HFF-Myc (cell line): ENCODE data around the gene OR1F1.

Source experiments
- DNase-seq: peaks from one replicate; pipeline ENCODE4 v3.0.0-alpha.2; 2011; ENCODE audit warnings: low read depth; ENCODE audit errors: extremely low read depth
- H3K4me3 ChIP-seq: replicated peaks from 2 replicates; pipeline ENCODE4 v1.5.1; 2011; ENCODE audit warnings: low read depth, mild to moderate bottlenecking, control low read depth, low read length
- TF ChIP-seq, protein P1 (sequence below): IDR thresholded peaks from 2 replicates; pipeline ENCODE4 v1.5.1; 2012; ENCODE audit warnings: mild to moderate bottlenecking, low read depth, low read length, control low read depth; ENCODE audit errors: missing control alignments

OR1F1 gene

DNA sequence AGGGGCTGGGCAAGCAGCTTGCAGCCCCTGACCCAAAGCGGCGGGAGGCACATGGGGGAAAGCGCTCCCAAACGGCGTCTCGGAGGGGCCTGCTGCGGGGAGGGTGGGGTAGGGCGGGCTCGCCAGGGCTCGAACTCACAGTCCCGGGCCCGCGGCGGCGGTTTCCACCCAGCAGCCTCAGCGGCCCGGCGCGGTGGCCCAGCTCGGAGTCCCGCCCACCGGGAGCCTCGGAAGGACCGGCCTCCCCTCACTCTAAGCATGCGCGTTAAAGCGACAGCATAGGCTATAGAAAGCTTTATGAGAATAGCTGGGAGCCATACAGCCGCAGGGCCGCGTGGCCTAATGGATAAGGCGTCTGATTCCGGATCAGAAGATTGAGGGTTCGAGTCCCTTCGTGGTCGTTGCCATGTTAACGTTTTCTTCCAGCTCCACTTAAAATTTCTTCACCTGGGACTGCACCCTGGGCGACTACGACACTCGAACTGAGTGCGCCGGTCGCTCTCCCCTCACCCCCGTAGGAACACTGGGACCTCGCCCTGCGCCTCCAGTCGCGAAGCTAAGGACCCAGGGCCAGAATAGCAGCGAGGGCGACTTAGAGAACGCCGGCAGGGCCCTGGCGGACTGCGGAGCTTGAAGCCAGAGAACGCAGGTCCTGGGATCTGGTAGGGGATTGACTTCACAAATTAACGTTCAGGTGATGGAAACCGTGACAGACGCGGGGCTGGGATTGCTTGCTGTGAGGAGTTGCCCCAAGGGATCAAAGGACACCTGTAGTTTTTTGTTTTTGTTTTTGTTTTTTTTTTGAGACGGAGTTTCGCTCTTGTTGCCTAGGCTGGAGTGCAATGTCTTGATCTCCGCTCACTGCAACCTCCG lies 37.4 kb upstream of the OR1F1 start:
- TF ChIP-seq, protein P1, sequence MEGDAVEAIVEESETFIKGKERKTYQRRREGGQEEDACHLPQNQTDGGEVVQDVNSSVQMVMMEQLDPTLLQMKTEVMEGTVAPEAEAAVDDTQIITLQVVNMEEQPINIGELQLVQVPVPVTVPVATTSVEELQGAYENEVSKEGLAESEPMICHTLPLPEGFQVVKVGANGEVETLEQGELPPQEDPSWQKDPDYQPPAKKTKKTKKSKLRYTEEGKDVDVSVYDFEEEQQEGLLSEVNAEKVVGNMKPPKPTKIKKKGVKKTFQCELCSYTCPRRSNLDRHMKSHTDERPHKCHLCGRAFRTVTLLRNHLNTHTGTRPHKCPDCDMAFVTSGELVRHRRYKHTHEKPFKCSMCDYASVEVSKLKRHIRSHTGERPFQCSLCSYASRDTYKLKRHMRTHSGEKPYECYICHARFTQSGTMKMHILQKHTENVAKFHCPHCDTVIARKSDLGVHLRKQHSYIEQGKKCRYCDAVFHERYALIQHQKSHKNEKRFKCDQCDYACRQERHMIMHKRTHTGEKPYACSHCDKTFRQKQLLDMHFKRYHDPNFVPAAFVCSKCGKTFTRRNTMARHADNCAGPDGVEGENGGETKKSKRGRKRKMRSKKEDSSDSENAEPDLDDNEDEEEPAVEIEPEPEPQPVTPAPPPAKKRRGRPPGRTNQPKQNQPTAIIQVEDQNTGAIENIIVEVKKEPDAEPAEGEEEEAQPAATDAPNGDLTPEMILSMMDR, result no peak
- peak; percentile 90 for DNase-seq

DNA sequence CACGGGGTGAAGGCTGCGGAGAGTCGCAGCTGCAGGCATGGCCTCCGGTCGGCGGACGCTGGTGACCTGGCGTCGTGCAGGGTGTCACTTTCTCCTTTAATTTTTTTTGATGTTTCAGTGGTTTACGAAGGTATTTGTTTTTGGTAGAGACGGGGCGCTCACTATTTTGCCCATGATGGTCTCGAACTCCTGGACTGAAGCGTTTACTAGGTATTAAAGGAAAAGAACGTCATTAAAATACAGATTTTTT lies 36.1 kb upstream of the OR1F1 start:
- peak overlapping the region; percentile 45 for H3K4me3 ChIP-seq
- TF ChIP-seq, protein P1, result no peak
- no peak for DNase-seq

More for the DNA sequence above, 37.4 kb upstream of the OR1F1 start:
- H3K4me3 ChIP-seq, result peak overlapping the region; percentile 58

DNA sequence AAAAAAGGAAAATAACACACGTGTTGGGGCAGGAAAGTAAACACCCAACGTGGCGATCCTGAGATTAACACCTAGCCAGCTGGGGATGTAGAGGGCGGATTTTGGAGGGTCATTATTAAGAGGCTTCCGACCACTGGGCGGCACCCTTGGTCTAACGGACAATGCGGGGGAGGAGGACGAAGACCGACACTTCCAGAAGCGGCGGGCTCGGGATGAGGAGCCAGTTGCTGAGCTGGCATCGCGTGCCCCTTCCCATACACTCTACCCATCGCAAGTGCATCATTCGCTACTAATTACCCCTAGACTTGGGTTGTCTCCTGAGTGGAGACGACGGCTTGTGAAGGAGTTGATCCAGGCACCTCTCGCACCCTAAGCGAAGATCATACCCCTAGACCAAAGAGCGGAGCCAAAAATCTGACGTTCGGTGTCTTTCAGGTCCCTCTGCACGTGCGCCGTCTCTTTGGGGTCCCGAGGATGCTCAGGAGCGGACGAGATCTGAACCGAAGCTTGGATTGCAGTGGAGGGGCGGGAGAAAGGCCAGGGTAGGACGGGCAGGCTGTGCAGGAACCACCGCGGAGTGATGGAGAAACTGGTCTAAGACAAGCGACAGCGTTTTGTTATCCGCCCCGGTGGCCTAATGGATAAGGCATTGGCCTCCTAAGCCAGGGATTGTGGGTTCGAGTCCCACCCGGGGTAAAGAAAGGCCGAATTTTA lies 35.6 kb upstream of the OR1F1 start:
- TF ChIP-seq, protein P1, result peak; percentile 34
- DNase-seq, result peak; percentile 79
- H3K4me3 ChIP-seq, result peak overlapping the region; percentile 45

DNA sequence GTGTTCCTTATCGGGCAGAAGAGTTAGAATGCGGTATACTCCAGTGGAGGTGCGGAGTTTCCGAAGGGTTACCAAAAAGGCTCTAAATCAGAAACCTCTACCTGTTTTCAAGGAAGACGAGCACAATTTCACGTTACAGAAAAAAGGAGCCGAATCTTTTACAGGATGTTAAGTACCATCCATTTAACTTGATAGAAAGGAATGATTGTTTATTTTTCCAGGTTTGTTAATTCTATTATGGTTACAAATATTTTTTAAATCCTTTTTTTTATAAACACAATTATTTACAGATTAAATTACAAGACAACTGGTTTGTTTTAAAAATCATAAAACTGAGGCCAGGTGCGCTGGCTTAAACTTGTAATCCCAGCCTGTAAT lies 35.0 kb upstream of the OR1F1 start:
- DNase-seq, result peak; percentile 88
- TF ChIP-seq, protein P1, result no peak
- H3K4me3 ChIP-seq, result no peak overlapping the region

DNA sequence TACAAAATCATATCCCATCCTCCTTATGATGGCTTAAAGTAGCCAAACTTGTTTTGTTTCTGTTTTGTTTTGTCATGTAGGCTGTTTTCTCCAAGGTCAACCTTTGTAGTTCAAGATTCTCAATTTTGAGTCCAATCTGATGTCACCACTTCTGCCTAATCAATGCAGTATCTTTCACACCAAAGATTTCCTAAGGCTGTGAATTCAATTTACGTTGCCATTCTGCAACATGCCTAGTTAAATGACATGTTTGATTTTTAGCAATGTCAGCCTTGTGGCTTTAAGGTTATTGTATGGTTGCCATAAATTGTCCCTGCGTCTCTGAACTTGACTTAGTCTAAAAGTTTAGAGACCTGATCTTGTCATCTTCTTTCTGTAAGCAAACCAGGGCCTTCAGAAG lies 32.8 kb upstream of the OR1F1 start:
- H3K4me3 ChIP-seq, result no peak overlapping the region
- no peak for DNase-seq
- TF ChIP-seq, protein P1, result no peak

DNA sequence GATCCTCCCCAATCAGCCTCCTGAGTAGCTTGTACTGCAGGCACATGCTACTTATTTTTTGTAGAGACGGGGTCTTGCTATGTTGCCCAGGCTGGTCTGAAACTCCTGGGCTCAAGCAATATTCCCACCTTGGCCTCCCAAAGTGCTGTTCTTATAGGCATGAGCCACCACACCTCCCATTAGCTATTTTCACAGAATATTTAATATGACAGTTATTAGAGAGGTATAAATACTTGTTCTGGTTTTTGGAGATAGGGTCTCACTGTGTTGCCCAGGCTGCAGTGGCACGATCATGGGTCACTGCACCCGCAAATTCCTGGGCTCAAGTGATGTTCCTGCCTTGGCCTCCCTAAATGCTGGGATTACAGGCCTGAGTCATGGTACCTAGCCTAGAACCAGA lies 32.0 kb upstream of the OR1F1 start:
- H3K4me3 ChIP-seq, result no peak overlapping the region

More for the DNA sequence above, 32.0 kb upstream of the OR1F1 start:
- DNase-seq, result no peak
- TF ChIP-seq, protein P1, result no peak
